HFFc6 (cell line): ENCODE results near the gene NUDT14. TPM values are rescaled to one million over a fixed set of nuclear protein-coding genes. Genes with fewer than 3 reads are reported as not detected.

Experiments used
- DNase-seq: peaks from one replicate; pipeline ENCODE4 v3.0.0-alpha.2; 2018
- H3K27ac Mint-ChIP-seq: 2 replicates; pipeline ENCODE4 v1.8.0; 2020; ENCODE audit warnings: mild to moderate bottlenecking, mixed read lengths
- H3K27me3 Mint-ChIP-seq: 2 replicates; pipeline ENCODE4 v1.8.0; 2021; ENCODE audit warnings: mild to moderate bottlenecking, moderate library complexity, mixed read lengths; ENCODE audit not compliant: insufficient read depth
- H3K36me3 Mint-ChIP-seq: 2 replicates; pipeline ENCODE4 v1.8.0; 2021; ENCODE audit warnings: low read depth, mixed read lengths
- H3K4me1 Mint-ChIP-seq: 2 replicates; pipeline ENCODE4 v1.8.0; 2020; ENCODE audit warnings: low read depth, mixed read lengths
- H3K4me3 Mint-ChIP-seq: 2 replicates; pipeline ENCODE4 v1.8.0; 2020; ENCODE audit warnings: mild to moderate bottlenecking, moderate library complexity, mixed read lengths
- H3K9me3 Mint-ChIP-seq: 2 replicates; pipeline ENCODE4 v1.8.0; 2020; ENCODE audit warnings: mild to moderate bottlenecking, mixed read lengths
- long read RNA-seq: library from polyadenylated mRNA; unstranded; transcript quantifications from one replicate; pipeline ENCODE4 v2.0.0, GENCODE V29; 2019
- total RNA-seq, 6 experiments: library from RNA; stranded (reverse); fragmentation: NEBNext Ultra II Directional; extraction: Animal tissue kit (Norgen Biotek cat#: 25700); gene quantifications; 2 replicates in 1 of 6; 3 replicates in 5 of 6; pipeline ENCODE4 v1.2.3, GENCODE V29; 2021
- TF ChIP-seq, protein P1 (sequence below): fragments of 200-600 bp; sonication (generic); IDR thresholded peaks from 2 replicates; pipeline ENCODE4 v1.5.0; 2021; ENCODE audit warnings: antibody characterized with exemption, mild to moderate bottlenecking

Gene NUDT14
- 10 to 100 TPM in 4 of 6 experiments, 1 to 10 TPM in 2; 9.8 to 13.3 (median 11.0) TPM for total RNA-seq
- long read RNA-seq, transcript NUDT14-202 (5 exons, 845 nt) = major isoform, 10 of 12 reads
- long read RNA-seq, partial matches to known transcripts = 0 of 12 reads
- long read RNA-seq, other reads (novel, unspliced or antisense) = 2 of 12 reads

DNA sequence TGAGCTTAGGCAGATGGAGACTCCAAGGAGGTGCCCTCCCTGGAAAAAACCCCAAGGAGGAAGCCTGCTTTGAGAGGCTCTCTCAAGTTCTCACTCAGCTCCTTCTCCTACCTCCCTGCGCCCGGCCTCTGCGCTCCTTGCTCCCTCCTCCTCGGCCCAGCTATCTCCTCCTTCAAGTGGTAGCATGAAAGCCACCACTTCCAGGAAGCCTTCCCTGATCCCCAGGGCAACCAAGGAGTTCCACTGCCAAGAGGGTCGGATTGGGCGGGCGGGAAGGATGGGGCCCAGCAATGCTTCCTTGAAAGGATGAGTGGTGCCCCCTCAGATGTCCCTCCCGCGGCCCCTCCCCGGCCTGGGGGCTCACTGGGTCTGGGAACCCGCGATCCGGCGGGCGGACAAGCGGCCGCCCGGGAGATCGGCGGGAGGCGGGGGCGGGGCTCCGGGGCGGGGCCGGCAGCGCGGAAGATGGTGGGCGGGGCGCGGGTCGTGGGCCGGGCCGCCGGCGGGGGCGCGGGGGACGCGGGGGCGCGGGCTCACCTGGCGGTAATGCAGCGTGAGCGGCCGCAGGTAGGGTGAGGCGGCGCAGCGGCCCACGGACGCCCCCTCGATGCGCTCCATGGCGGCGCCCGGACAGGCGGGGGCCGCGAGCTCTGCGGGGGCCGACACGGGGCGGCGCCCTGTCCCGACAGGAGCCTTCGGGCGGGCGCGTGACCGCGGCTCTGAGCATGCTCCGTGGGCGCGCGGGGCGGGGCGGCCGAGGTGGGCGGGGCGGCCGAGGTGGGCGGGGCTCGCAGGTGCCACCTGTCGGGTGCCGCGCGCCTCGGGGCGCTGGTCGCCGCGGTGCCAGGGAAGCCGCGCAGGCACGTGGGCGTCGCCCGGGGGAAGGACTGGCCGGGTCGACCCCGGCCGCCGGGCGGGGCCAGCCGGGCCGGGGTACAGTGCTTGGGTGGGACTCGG, at the start of gene NUDT14:
Gene NUDT14 (minus strand): TSS at position 721 of the 957 bp plus-strand sequence. CDS start 103 bp downstream, at position 618.
- peak within 1 kb of the TSS; percentile 75 for H3K4me3 Mint-ChIP-seq
- TF ChIP-seq, protein P1, sequence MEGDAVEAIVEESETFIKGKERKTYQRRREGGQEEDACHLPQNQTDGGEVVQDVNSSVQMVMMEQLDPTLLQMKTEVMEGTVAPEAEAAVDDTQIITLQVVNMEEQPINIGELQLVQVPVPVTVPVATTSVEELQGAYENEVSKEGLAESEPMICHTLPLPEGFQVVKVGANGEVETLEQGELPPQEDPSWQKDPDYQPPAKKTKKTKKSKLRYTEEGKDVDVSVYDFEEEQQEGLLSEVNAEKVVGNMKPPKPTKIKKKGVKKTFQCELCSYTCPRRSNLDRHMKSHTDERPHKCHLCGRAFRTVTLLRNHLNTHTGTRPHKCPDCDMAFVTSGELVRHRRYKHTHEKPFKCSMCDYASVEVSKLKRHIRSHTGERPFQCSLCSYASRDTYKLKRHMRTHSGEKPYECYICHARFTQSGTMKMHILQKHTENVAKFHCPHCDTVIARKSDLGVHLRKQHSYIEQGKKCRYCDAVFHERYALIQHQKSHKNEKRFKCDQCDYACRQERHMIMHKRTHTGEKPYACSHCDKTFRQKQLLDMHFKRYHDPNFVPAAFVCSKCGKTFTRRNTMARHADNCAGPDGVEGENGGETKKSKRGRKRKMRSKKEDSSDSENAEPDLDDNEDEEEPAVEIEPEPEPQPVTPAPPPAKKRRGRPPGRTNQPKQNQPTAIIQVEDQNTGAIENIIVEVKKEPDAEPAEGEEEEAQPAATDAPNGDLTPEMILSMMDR = no peak
- H3K27me3 Mint-ChIP-seq = peaks cover 9% of the 10 kb centered on the region
- no peak within 1 kb of the TSS for H3K27ac Mint-ChIP-seq
- H3K36me3 Mint-ChIP-seq = no peaks in the 10 kb centered on the region
- peak; percentile 14 for DNase-seq
- H3K4me1 Mint-ChIP-seq = no peaks in the 10 kb centered on the region
- no peaks in the 10 kb centered on the region for H3K9me3 Mint-ChIP-seq

- Mint-ChIP-seq H3K9me3 (no peaks in the 10 kb centered on the region), H3K4me1 (no peaks in the 10 kb centered on the region), H3K27me3 (0 out of 2 replicates have a peak, but pooled peaks cover 2% of the 10 kb centered on the region), H3K27ac (no peak overlapping the region), H3K4me3 (no peak overlapping the region), H3K36me3 (no peaks in the 10 kb centered on the region)
- DNase-seq = no peak
- TF ChIP-seq, protein P1 = no peak
Measured at GRCh38 chr14:105229099-105229655, 48.1 kb upstream of the NUDT14 start.

DNA sequence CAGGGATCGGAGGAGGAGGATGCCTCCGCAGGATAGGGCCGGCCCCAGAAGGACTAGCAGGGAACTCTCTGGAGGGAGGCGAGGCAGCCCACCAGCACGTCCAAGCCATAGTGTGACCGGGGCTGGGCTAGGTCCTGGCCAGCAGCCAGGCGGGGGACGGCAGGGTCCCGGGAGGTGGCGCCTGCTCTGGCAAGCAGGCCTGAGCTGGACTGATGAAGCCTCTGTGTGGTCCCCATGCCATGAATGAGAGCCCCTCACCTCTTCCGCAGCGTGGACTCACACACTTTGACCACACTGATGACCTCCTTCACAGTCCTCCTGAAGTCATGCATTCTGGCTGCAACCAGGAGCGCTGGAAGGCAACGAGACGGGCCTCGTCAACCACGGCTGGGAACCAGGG, 47.5 kb upstream of the NUDT14 start:
- Mint-ChIP-seq H3K4me1 (no peaks in the 10 kb centered on the region), H3K9me3 (no peaks in the 10 kb centered on the region), H3K36me3 (peaks cover 5% of the 10 kb centered on the region), H3K27ac (no peak overlapping the region), H3K4me3 (no peak overlapping the region), H3K27me3 (0 out of 2 replicates have a peak, but pooled peaks cover 2% of the 10 kb centered on the region)
- DNase-seq = no peak
- TF ChIP-seq, protein P1 = no peak

DNA sequence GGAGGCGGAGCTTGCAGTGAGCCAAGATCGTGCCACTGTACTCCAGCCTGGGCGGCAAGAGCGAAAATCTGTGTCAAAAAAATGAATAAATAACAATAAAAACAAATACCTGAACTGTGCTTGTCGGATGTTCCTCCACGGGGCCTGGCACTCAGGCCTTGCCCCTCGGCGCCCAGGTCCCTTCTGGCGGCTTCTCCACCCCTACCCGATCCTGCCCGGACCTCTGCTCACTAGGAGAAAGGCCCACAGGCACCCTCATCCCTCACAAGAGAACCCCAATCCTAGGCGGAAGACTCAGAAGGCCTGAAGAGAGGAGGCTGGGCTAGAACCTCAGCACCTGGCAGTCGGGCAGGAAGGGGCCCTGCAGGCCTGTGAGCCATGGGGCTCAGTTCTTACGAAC, 46.2 kb upstream of the NUDT14 start:
- H3K9me3 Mint-ChIP-seq = no peaks in the 10 kb centered on the region
- peaks cover 13% of the 10 kb centered on the region for H3K36me3 Mint-ChIP-seq
- no peak overlapping the region for H3K27ac Mint-ChIP-seq
- TF ChIP-seq, protein P1 = no peak
- H3K27me3 Mint-ChIP-seq = 0 out of 2 replicates have a peak, but pooled peaks cover 2% of the 10 kb centered on the region
- no peak for DNase-seq
- H3K4me3 Mint-ChIP-seq = no peak overlapping the region
- H3K4me1 Mint-ChIP-seq = no peaks in the 10 kb centered on the region

DNA sequence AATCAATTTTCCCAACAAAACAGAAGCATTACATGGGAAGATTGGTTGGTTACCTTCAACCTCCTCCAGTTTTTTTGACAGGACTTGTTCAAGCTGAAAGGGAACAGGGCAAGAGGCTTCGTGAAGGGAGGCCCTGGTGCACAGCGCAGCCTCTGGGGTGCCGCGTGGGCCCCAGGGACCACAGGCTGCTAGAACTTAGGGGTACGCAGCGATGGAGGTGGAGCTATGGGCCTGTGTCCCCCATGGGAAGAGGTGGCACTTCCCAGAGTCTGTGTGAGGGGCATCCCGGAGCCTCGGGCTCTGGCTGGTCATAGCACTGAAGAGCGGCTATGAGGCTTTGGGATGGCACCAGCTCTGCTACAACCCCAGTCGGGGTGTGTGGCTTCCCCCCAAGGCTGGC, 45.1 kb upstream of the NUDT14 start:
- H3K27ac Mint-ChIP-seq = no peak overlapping the region
- H3K27me3 Mint-ChIP-seq = 0 out of 2 replicates have a peak, but pooled peaks cover 2% of the 10 kb centered on the region
- peaks cover 13% of the 10 kb centered on the region for H3K36me3 Mint-ChIP-seq
- no peaks in the 10 kb centered on the region for H3K9me3 Mint-ChIP-seq
- H3K4me1 Mint-ChIP-seq = no peaks in the 10 kb centered on the region
- DNase-seq = no peak
- H3K4me3 Mint-ChIP-seq = no peak overlapping the region
- TF ChIP-seq, protein P1 = no peak
